ENCODE results near the gene SPNS2.

The SPNS2 gene

DNA sequence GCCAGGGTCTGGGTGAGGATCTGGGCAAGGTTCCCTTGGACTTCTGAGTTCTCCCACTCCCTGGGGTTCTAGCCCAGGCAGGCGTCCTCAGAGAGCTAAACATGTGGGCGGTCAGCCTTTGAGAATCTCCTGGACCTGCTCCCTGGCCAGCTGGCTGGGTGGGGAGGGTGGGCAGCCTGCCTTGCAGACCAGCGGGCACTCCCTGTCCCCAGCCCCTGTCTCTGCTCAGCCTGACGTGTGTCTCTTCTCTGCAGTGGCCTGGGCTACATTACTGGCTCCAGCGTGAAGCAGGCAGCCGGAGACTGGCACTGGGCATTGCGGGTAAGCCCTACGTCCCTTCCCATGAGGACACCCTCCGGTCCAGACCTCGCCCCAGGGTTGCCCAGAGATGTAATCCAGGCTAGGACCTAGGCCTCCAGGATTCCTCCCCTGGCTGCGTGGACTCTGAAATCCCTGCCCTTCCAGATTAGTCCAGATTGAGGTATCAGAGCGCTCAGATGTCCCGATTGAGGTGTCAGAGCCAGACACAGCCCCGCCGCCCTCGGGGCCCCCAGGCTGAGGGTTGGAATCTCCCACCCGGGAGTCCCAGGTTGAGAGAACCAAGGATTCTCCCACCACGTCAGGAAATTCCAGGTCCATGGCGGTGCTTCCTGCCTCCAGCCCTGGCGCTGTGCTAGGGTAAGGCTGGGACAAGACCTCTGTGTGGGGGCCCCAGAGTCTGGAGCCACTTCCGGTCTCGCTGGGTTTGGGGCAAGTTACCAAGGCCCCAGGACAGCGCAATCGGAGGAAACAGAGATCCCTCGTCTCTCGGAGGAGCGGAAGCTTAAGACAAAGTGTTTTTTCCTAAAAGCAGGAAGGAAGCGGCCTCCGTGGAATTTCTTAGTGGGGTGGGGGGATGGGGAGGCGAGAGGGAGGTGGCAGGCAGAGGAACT, 32.4 kb downstream of the SPNS2 start:
- H3K4me3 ChIP-seq (ENCODE audit: low read length), result no peak overlapping the region
- no peak for TF ChIP-seq ZNF274 (IDR thresholded peaks at IDR 0.05; ENCODE audit: low read depth, low read length)

DNA sequence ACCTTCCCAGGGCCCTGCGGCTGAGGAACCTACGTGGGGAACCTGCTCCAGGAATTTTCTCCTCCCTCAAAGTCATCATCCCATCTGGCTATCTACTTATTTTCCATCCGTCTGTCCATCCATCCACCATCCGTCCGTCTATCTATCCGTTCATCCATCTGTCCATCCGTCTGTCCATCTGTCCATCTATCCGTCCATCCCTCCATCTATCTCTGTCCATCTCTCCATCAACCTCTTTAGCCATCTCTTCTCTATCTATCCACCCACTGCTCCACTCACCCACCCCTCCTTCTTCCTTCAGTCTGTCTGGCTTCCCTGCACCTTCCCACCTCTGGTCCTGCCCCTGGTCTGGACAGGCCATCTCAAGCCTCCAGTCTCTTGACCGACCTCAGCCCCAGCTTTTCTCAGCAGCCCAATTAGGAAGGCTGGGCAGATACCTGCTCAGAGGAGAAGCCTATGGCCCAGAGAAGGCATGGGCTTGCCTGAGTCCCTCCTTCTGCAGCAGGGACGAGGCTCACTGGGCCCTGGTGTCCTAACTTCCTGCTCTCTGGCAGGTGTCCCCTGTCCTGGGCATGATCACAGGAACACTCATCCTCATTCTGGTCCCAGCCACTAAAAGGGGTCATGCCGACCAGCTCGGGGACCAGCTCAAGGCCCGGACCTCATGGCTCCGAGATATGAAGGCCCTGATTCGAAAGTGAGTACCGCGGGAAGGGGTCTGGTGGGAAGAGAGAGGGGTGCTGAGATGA, 33.5 kb downstream of the SPNS2 start:
- TF ChIP-seq ZNF274 (IDR thresholded peaks at IDR 0.05; ENCODE audit: low read depth, low read length), result no peak
- H3K4me3 ChIP-seq (ENCODE audit: low read length), result no peak overlapping the region

DNA sequence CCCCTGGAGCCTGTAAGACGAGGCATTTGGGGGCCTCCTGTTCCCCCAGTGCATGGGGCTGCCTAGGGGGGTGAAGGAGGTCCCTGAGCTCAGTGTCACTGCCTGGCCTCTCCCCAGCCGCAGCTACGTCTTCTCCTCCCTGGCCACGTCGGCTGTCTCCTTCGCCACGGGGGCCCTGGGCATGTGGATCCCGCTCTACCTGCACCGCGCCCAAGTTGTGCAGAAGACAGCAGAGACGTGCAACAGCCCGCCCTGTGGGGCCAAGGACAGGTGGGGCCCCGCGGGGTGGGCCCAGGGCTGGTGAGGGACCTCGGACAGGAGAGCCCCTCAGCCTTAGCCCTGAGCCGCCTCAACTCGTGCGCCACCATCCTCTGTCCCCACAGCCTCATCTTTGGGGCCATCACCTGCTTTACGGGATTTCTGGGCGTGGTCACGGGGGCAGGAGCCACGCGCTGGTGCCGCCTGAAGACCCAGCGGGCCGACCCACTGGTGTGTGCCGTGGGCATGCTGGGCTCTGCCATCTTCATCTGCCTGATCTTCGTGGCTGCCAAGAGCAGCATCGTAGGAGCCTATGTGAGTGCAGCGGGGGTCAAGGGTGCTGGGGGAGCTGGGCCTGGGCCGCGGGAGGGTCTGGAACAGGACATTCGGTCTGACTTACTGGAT, 34.3 kb downstream of the SPNS2 start:
- no peak for TF ChIP-seq ZNF274 (IDR thresholded peaks at IDR 0.05; ENCODE audit: low read depth, low read length)
- no peak overlapping the region for H3K4me3 ChIP-seq (ENCODE audit: low read length)

- TF ChIP-seq ZNF274 (IDR thresholded peaks at IDR 0.05; ENCODE audit: low read depth, low read length), result no peak
- H3K4me3 ChIP-seq (ENCODE audit: low read length), result no peak overlapping the region
These were observed 35.1 kb downstream of the SPNS2 start for GRCh38 chr17:4533523-4534504.

DNA sequence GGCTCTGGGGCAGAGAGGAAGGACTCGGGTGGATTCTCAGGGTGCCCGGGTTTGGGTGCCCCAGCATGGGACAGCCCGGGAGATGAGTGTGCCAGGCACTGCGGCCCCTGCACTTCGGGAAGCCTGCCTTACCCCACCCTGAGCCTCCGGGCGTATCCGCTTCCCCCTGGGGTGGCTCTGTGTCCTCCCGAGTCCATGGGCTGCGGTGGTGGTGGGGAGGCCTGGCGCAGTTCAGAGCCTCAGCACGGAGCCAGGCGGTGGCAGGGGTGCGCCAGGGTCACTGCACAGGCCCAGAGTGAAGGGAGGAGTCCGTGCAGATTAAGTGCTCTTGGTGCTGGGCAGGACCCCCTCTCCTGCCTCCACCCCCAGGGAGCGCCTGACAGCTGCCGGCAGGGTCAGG, 35.8 kb downstream of the SPNS2 start:
- H3K4me3 ChIP-seq (ENCODE audit: low read length), result no peak overlapping the region
- TF ChIP-seq ZNF274 (IDR thresholded peaks at IDR 0.05; ENCODE audit: low read depth, low read length), result no peak

GRCh38 chr17:4534928-4535666, 36.4 kb downstream of the SPNS2 start:
- TF ChIP-seq ZNF274 (IDR thresholded peaks at IDR 0.05; ENCODE audit: low read depth, low read length), result no peak
- no peak overlapping the region for H3K4me3 ChIP-seq (ENCODE audit: low read length)

DNA sequence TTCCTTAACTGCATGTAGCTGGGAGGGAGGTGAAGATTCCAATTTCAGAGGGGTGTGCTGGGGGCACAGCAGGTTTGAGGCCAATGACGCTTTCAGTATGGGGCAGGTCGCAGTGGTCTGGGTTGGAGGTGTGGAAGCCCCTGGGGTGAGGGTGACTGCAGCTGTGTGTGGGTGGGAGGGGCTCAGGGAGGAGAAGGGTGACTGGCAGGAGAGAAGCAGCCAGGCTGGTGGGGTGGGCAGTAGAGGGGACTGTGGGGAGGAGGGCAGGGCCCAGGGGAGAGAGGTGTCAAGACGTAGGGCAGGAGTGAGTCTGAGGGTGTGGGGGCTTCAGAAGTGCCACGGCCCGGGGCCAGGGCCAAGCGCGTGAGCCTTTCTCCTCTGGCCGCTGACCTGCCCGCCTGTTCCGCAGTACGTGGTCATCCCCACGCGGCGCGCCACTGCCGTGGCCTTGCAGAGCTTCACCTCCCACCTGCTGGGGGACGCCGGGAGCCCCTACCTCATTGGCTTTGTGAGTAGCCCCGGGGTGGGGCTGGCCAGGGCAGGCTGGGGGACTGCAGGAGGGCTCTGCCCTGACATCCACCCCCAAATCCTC, 37.1 kb downstream of the SPNS2 start:
- no peak for TF ChIP-seq ZNF274 (IDR thresholded peaks at IDR 0.05; ENCODE audit: low read depth, low read length)
- H3K4me3 ChIP-seq (ENCODE audit: low read length), result no peak overlapping the region

- H3K4me3 ChIP-seq (ENCODE audit: low read length), result no peak overlapping the region
- no peak for TF ChIP-seq ZNF274 (IDR thresholded peaks at IDR 0.05; ENCODE audit: low read depth, low read length)
These were observed 37.6 kb downstream of the SPNS2 start for GRCh38 chr17:4536259-4536741.

GRCh38 chr17:4536742-4537411, 38.2 kb downstream of the SPNS2 start:
- no peak for TF ChIP-seq ZNF274 (IDR thresholded peaks at IDR 0.05; ENCODE audit: low read depth, low read length)

GRCh38 chr17:4537451-4538235, 39.0 kb downstream of the SPNS2 start:
- H3K4me3 ChIP-seq (ENCODE audit: low read length), result no peak overlapping the region
- TF ChIP-seq ZNF274 (IDR thresholded peaks at IDR 0.05; ENCODE audit: low read depth, low read length), result no peak

More at GRCh38 chr17:4536742-4537411, 38.2 kb downstream of the SPNS2 start:
- no peak overlapping the region for H3K4me3 ChIP-seq (ENCODE audit: low read length)

Data from GM08714 (cell line).